GM19372 (cell line): ENCODE data around the gene TIMP4.

Experiments
- ATAC-seq: cut with Tn5 transposase; IDR thresholded peaks from one replicate; pipeline ENCODE4 v1.9.1; 2021; ENCODE audit warnings: mild to moderate bottlenecking, low read depth, moderate library complexity; ENCODE audit not compliant: unreplicated experiment

The TIMP4 gene

DNA sequence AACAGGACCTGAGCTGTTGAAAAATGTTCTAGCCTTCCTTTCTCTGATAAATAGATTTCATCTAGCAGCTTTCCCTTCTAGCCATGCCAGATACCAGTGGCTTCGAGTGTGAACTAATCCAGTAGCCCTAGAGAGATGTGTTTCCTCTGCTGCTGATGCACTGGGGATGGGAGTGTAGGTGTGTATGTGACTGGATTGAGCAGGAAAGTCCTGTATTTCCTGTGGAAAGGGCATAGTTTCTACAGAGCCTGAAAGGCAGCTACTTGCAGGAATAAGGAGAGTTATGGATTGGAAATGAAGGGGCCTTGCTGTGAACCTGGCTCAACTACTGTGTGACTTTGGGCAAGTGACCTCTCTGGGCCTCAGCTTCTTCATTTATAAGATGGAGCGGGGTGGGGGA is 8.6 kb downstream of the TIMP4 start:
- no peak for ATAC-seq

DNA sequence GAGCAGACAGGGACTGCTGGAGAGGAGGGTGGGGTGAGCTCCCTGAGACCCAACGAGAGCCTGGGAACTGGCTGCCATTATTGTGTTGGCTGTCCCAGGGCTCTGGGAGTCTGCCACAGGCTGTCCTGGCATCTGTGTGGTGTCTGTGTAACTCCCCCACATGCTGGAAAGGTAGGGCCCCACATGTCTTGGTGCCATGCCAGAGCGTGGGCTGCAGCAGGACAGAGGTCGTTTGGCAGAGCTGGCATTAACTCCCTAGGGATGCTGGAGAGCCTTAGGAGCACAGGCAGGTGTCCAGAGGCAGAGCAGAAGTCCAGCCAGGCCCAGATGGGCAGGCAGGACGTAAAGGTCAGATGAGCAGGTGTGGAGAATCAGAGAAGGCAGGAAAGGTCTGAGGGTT is 9.7 kb downstream of the TIMP4 start:
- no peak for ATAC-seq

- ATAC-seq = no peak
Measured at GRCh38 chr3:12148183-12148940, 10.3 kb downstream of the TIMP4 start.

DNA sequence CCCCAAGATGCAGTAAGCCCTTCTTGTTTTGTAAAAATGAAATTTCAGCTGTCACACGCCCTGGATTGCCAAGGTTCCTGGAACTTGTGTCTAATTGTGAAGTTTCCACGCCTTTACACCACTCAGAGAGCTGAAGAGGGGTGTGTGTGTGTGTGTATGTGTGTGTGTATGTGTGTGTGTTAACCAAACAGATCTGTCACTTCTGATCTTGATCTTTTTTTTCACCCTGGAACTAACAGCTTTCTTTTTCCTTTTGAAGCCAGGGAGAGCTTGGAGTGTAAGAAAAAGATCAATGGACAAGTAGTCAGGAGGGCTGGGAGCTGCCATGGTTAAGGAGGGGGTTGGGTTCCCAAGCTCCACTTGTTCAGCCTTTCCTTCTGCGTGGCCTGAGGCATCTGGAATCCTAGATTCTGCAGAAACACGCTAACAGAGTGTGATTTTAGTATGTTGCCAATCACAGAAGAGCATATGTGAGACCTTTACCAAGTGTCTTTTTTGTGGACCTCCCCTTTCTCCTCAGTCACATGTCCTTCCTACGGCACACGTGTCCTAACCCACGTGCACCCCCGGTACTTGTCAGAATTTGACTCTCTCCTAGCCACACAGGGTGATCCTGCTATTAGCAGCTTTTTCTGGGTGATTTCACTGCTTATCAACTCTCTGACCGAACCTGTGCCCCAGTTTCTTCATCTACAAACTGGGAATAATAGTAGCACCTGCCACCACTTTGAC is 11.5 kb downstream of the TIMP4 start:
- no peak for ATAC-seq

DNA sequence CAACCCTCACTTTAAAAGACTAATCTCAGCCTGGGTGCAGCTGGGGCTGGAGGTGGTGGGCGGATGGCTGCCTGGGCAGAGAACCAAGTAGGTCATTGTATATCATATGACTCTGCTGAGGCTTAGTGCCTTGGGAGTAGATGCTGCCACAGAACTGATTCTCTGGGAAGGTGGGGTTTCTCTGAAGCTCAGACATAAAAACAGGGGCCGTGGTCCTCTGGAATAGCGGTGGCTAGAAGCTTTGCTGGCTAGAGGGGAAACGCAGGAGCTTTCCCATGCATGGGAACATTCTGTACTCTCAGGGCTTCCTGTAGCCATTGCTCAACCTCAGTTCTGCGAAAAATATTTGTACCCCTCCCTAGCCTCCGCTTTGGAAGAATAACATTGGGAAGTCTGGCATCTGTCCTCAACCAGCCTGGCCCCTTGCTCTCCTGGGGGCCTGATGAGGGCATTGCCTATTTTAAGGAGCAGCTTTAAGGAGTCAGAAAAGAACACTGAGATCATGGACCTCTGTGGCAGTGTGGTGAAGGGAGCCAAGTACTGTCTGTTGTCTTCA is 14.7 kb downstream of the TIMP4 start:
- no peak for ATAC-seq

DNA sequence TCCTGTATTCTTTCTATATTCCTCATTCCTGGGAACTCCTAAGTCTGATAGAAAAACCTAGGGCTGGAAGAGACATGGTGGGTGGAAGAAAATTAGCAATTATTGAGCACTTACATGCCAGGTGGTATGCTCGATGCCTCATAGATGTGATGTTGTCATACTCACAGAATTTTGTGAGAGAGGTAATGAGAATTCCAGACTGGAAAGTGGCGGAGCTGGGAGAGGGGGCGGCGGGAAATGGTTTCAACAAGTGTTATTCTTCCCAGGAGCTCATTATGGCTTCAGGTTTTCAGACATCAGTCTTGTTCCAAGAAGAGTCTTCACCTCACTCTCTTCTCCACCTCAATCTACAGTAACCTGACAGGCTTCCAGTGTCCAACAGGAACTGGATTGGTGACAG is 16.2 kb downstream of the TIMP4 start:
- ATAC-seq = no peak

DNA sequence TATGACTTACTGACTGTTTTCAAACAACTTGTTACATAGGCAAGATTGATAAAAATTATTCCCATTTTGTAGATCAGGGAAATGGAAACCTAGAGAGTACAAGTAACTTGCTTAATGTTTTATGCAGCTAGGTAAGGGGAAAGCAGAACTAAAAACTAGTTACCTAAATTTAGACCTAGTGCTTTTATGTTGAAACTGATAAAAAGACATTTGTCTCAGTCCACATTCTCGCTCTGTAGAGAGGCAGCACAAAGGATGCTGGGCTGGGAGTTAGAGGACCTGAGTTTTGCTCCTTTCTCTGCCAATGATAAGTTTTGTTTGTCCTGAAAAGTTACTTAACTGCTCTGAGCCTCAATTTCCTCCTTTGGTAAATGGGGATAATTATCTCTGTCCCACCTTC is 17.4 kb downstream of the TIMP4 start:
- ATAC-seq = no peak

GRCh38 chr3:12139111-12139511 is 19.6 kb downstream of the TIMP4 start:
- no peak for ATAC-seq

GRCh38 chr3:12138044-12138443 is 20.7 kb downstream of the TIMP4 start:
- no peak for ATAC-seq

DNA sequence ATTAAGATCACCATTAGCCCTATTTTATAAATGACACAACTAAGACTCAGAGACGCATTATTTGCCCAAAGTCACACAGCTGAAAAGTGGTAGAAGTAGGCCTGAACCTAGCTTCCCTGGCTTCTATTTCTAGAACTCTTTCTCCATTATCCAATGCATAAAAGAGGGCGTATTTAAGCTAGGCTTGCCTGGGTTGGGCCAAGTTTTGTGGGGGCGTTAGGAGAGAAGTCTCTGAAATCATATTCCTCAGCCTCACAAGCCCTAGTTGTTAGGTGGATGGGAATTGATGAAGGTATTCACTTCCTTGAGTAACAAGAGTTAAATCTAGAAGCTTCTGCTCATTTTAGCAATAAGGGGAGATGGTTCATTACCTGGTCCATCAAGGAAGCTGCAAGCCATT is 22.3 kb downstream of the TIMP4 start:
- no peak for ATAC-seq

DNA sequence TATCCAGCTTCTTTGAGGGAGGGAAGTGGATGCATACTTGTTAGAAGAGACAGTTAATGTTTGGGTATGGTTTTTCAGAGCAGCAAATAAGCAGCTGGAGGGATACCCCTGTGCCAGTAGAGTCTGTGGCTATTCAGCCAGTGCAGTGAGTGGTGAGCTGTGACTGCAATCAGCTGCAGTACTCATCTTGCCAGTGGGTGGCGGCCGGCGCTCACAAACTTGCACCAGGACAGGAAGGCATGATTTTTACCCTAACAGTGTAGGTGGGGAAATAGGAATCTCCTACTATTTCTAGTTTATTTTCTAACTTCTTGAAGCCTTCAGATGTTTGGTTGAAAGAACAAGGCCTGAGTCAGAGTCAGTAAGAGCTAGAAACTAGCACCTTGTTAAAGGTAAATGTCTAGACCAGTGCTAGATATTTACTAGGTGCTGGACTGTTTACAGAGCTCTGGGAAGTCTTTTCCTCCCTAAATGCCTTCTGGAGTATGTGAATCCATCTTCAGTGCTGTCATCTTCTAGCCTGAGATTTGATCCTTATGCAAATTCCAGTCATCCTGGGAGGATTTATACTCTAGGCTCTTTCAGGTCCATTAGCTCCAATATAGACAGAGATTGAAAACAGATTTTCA is 23.6 kb downstream of the TIMP4 start:
- no peak for ATAC-seq

DNA sequence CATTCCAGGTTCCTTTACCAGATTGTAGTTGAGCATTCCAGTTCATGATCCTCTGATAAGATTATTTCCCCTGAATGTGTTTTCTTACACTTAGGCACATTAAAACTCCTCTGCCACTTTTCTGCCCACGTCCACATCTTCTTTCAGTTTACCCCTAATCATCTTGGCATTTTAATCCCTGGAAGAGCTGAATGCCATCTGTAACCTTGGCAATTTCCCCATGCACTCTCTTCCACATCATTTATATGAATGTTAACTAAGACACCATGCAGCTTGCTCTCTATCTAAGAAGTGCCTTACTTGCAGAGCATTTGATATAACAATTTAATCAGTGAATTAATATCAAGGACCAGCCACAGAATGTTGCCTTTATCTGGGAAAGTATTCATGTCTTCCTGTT is 25.8 kb downstream of the TIMP4 start:
- ATAC-seq = no peak

DNA sequence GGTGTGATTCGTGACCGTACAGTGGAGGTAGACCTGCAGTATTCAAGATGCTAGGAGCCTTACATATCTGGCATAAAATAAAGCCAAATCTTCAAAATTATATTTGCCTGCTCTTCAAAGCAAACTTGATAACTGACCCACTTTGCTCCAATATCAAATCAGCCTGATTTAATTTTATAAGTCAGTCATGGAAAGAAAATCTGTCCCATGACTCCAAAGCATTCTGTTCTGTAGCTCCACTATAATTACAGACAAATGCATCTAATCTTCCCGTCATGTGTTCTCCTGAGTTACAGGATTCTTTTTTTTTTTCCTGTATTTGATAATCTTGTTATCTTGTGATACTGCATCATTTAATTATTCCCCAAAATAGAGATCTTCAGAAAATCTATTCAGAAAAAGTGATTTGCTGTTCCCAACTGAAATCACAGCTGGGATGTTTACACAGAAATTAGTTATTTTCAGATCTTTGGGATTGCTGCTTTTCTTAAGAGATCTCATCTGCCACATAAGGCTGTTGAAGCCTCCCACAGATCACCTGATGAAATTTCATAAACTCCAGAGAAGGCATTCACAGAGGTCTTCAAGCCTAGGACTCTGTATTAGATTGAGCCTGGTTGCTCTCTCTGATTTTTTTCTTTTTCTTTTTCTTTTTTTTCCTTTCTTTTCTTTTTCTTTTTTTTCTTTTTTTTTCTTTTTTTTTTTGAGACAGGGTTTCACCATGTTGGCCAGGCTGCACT is 27.2 kb downstream of the TIMP4 start:
- ATAC-seq = no peak

DNA sequence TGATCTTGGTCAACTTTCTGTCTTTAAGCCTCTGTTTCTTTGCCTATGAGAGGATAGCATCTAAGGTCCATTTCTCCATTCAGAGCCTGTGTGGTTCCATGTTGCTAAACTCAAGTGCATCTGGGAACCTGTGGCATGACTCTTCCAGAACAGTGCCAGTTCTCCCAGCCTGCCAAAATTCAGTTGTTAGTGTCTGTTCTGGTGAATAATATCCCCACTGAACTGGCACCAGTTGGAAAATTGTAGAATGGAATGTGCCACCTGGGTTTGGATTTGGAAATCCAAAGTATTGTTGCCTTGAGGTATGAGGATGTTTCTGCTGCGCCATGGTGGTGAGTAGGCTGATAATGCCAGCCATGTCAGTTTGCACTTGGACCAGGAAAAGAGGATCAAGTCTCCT is 31.3 kb downstream of the TIMP4 start:
- no peak for ATAC-seq

DNA sequence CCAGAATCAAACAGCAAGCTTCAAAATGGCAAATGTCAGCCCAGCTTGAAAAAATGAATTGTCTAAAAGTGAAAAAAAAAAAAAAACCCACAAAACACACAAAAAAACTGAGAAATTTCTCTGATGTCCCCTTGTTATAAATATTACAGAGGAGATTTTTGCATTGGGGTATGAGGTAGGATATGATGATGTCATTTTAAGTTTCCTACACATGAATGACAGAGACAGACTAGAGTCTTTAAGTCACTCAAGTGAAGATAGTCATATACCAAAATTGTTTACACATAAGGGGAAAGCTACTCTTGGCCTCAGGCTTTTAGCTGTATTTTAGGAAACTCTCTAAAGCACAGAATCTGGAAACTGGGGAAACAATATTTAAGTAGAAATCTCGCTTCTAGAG is 32.9 kb downstream of the TIMP4 start:
- no peak for ATAC-seq

GRCh38 chr3:12121466-12121865 is 37.2 kb downstream of the TIMP4 start:
- ATAC-seq = no peak

DNA sequence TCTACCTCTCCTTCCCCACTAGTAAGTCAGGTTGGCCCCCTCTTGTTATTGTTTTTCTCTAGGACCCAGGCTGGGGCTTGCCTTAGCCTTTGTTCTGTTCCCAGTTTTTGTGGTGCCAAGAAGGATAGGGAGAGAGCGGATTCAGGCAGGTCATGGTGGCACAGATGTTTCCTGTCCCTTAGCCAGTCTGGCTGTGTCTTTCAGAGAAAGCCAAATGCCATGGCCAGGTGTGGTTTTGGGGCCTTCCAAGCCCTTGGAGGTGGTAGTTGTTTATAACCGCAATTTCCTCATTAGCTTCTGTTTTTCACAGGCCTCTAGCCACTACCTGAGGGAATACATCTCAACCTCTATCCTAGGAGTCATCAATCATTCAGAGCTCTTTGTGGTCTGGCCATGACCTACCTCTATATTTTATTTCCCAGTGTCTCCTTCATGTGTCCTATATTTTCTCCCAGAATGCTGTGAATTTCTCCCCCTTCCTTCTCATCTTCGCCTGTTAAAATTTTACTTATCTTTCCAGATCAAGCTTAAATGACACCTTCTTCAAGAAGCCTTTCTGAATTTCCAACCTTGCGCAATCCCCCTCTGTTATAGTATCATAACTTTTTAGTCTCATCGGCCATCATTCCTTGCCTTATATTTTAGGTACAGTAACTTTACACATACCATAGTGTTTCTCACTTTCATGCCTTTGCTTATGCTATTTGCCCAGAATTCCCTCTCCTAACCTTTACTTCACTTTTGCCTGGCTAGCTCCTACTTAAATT is 38.2 kb downstream of the TIMP4 start:
- ATAC-seq = no peak

DNA sequence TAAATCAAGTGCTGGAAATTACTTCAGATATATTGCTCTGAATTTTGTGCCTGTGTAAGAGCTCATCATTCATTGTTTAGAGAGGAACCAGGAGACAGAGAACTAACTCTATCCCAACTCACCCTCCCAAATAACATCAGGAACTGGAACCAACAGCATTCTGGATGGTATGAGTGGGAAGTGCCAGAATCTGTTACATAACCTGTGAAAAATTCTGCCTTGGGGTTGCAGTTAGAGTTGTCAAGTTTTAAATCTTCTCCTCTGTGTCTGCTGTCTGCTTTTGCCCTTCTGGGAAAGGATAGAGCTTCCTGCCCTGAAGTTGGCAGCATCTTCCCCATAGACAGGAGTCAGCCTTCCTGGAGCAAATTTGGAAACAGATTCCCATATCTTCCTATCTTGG is 41.2 kb downstream of the TIMP4 start:
- ATAC-seq = no peak

- no peak for ATAC-seq
Measured at GRCh38 chr3:12116870-12117269, 41.8 kb downstream of the TIMP4 start.

- ATAC-seq = no peak
Measured at GRCh38 chr3:12115849-12116248, 42.9 kb downstream of the TIMP4 start.
